ENCODE measurements around the gene ZGLP1. TPM values are rescaled to one million over a fixed set of nuclear protein-coding genes. Genes with fewer than 3 reads are reported as not detected.

The ZGLP1 gene
- total RNA-seq, 1 experiment from 2014 or later = 1.8 TPM

GRCh38 chr19:10266706-10267105, 42.9 kb downstream of the ZGLP1 start:
- no peaks in the 10 kb centered on the region for H3K79me2 ChIP-seq (ENCODE audit: low read length)
- intact Hi-C loops (cut with micrococcal nuclease) = no loop called here
- no TSS peak for BruUV-seq (replicated peaks)
- DNase-seq = no peak
- H3K27ac ChIP-seq (ENCODE audit: low read length) = no peak overlapping the region
- ChIA-PET POLR2A (ENCODE audit: unreplicated experiment) (interaction anchor here (0.7 kb wide), 1 partner anchor 548 kb away, joined by 3 read pairs; no protein-coding TSS in a partner anchor), CTCF (no interaction called here)
- H3K9me2 ChIP-seq (replicated peaks; ENCODE audit: low read length) = no peaks in the 10 kb centered on the region
- ATAC-seq = no peak
- H3K27me3 ChIP-seq (ENCODE audit: low read length) = no peaks in the 10 kb centered on the region
- H3F3A ChIP-seq (ENCODE audit: low read length, unreplicated experiment) = no peaks in the 10 kb centered on the region
- peaks cover 22% of the 10 kb centered on the region for H3K4me1 ChIP-seq (ENCODE audit: insufficient read depth, low read length)
- no peaks in the 10 kb centered on the region for H3K36me3 ChIP-seq (ENCODE audit: low read depth, low read length)
- no peak overlapping the region for H2AFZ ChIP-seq (ENCODE audit: low read length)
- H3K4me3 ChIP-seq (ENCODE audit: low read length) = no peak overlapping the region
- H3K9me3 ChIP-seq (ENCODE audit: low read length) = no peaks in the 10 kb centered on the region
- no peak overlapping the region for H3K4me2 ChIP-seq (ENCODE audit: low read length)
- H3K9ac ChIP-seq (ENCODE audit: low read length) = no peak overlapping the region
- no peak for TF ChIP-seq EZH2 (IDR thresholded peaks at IDR 0.05; ENCODE audit: low read length, unreplicated experiment)
- TF ChIP-seq, protein P1, sequence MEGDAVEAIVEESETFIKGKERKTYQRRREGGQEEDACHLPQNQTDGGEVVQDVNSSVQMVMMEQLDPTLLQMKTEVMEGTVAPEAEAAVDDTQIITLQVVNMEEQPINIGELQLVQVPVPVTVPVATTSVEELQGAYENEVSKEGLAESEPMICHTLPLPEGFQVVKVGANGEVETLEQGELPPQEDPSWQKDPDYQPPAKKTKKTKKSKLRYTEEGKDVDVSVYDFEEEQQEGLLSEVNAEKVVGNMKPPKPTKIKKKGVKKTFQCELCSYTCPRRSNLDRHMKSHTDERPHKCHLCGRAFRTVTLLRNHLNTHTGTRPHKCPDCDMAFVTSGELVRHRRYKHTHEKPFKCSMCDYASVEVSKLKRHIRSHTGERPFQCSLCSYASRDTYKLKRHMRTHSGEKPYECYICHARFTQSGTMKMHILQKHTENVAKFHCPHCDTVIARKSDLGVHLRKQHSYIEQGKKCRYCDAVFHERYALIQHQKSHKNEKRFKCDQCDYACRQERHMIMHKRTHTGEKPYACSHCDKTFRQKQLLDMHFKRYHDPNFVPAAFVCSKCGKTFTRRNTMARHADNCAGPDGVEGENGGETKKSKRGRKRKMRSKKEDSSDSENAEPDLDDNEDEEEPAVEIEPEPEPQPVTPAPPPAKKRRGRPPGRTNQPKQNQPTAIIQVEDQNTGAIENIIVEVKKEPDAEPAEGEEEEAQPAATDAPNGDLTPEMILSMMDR (conservative IDR thresholded peaks at IDR 0.05; ENCODE audit: low read depth, low read length) = no peak
- TF ChIP-seq EZH2phosphoT487 (IDR thresholded peaks at IDR 0.05; ENCODE audit: borderline replicate concordance, low read length) = no peak
- no peaks in the 10 kb centered on the region for H4K20me1 ChIP-seq (ENCODE audit: low read length)

DNA sequence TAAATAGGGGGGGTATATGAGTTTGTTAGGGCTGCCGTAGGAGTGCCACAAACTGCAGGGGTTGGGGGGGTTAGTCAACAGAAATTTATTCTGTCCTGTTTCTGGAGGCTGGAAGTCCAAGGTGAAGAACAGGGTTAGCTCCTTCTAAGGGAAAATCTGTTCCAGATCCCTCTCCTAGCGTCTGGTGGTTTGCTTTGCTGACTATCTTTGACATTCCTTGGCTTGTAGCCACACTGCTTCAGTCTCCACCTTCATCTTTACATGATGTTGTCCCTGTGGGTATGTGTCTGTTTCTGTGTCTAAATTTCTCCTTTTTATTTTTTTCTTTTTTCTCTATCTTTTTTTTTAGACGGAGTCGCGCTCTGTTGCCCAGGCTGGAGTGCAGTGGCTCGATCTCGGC, 46.8 kb downstream of the ZGLP1 start:
- no peaks in the 10 kb centered on the region for H3K27me3 ChIP-seq (ENCODE audit: low read length)
- no peaks in the 10 kb centered on the region for H4K20me1 ChIP-seq (ENCODE audit: low read length)
- H3K4me2 ChIP-seq (ENCODE audit: low read length) = no peak overlapping the region
- intact Hi-C loops (cut with micrococcal nuclease) = no loop called here
- peaks cover 13% of the 10 kb centered on the region for H3K36me3 ChIP-seq (ENCODE audit: low read depth, low read length)
- TF ChIP-seq EZH2phosphoT487 (IDR thresholded peaks at IDR 0.05; ENCODE audit: borderline replicate concordance, low read length) (no peak), EZH2 (IDR thresholded peaks at IDR 0.05; ENCODE audit: low read length, unreplicated experiment) (no peak)
- TF ChIP-seq, protein P1 (conservative IDR thresholded peaks at IDR 0.05; ENCODE audit: low read depth, low read length) = no peak
- ChIA-PET POLR2A (ENCODE audit: unreplicated experiment) (interaction anchor here (0.6 kb wide), 1 partner anchor 162 kb away, joined by 3 read pairs; no protein-coding TSS in a partner anchor), CTCF (interaction anchor here (0.5 kb wide), 1 partner anchor 128 kb away, joined by 5 read pairs; no protein-coding TSS in a partner anchor)
- no peak overlapping the region for H3K27ac ChIP-seq (ENCODE audit: low read length)
- no peaks in the 10 kb centered on the region for H3K79me2 ChIP-seq (ENCODE audit: low read length)
- H3K9ac ChIP-seq (ENCODE audit: low read length) = no peak overlapping the region
- no peak overlapping the region for H2AFZ ChIP-seq (ENCODE audit: low read length)
- DNase-seq (peak; percentile 32), ATAC-seq (no peak)
- H3K9me2 ChIP-seq (replicated peaks; ENCODE audit: low read length) = no peaks in the 10 kb centered on the region
- no peak overlapping the region for H3K4me3 ChIP-seq (ENCODE audit: low read length)
- BruUV-seq (replicated peaks) = no TSS peak
- peaks cover 11% of the 10 kb centered on the region for H3K4me1 ChIP-seq (ENCODE audit: insufficient read depth, low read length)
- peaks cover 4% of the 10 kb centered on the region for H3F3A ChIP-seq (ENCODE audit: low read length, unreplicated experiment)
- H3K9me3 ChIP-seq (ENCODE audit: low read length) = no peaks in the 10 kb centered on the region

DNA sequence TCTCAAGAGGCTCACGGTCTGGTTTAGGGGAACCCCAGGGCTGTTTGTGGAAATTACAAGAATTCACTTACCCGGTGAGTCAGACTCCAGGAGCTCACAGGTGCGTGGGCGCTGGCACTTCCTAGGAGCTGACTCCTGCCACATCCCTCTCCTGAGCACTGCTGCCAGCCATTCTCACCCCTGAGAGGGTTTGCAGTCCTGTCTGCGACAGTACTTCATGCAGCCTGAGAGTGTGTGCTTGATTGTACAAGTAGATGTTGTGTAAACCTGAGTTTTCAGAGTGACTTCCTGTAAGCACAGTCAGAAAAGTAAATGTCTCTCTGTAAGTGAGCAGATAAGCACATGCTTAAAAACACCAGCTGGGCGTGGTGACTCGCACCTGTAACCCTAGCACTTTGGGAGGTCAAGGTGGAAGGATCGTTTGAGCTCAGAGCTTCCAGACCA, 49.5 kb downstream of the ZGLP1 start:
- Histone ChIP-seq H3K9me2 (replicated peaks; ENCODE audit: low read length) (no peaks in the 10 kb centered on the region), H3K27me3 (ENCODE audit: low read length) (no peaks in the 10 kb centered on the region), H3F3A (ENCODE audit: low read length, unreplicated experiment) (peaks cover 4% of the 10 kb centered on the region), H3K36me3 (ENCODE audit: low read depth, low read length) (peaks cover 27% of the 10 kb centered on the region), H2AFZ (ENCODE audit: low read length) (no peak overlapping the region), H3K4me2 (ENCODE audit: low read length) (no peak overlapping the region), H4K20me1 (ENCODE audit: low read length) (no peaks in the 10 kb centered on the region), H3K79me2 (ENCODE audit: low read length) (no peaks in the 10 kb centered on the region), H3K27ac (ENCODE audit: low read length) (0 out of 2 replicates have a peak overlapping the region, but pooled peaks have one; percentile 5), H3K4me1 (ENCODE audit: insufficient read depth, low read length) (peaks cover 11% of the 10 kb centered on the region), H3K9me3 (ENCODE audit: low read length) (no peaks in the 10 kb centered on the region), H3K9ac (ENCODE audit: low read length) (no peak overlapping the region), H3K4me3 (ENCODE audit: low read length) (no peak overlapping the region)
- no peak for TF ChIP-seq EZH2 (IDR thresholded peaks at IDR 0.05; ENCODE audit: low read length, unreplicated experiment)
- TF ChIP-seq, protein P1 (conservative IDR thresholded peaks at IDR 0.05; ENCODE audit: low read depth, low read length) = no peak
- no peak for TF ChIP-seq EZH2phosphoT487 (IDR thresholded peaks at IDR 0.05; ENCODE audit: borderline replicate concordance, low read length)
- ChIA-PET CTCF (interaction anchor here (0.7 to 1.2 kb wide), 5 partner anchors 9 to 128 kb away, joined by 3 to 6 read pairs (median 4); partner anchors contain the start of gene ICAM1), POLR2A (ENCODE audit: unreplicated experiment) (no interaction called here)
- intact Hi-C loops (cut with micrococcal nuclease) = no loop called here
- ATAC-seq (peak; percentile 65), DNase-seq (peak; percentile 56)
- no TSS peak for BruUV-seq (replicated peaks)

Data from PC-3 (cell line).